HEK293 (cell line): Measurements from ENCODE around the gene AZIN2.

Experiments
- CTCF ChIA-PET: fragments of 350-600 bp; formaldehyde crosslinking; extraction: SDS; loops from one replicate; lab custom pipeline; 2021; ENCODE audit warnings: antibody characterized with exemption; lab: Yijun Ruan, JAX
- POLR2A ChIA-PET: fragments of 300-600 bp; formaldehyde crosslinking; extraction: SDS; loops from one replicate; lab custom pipeline; 2020; ENCODE audit warnings: antibody characterized with exemption, inconsistent platforms; lab: Yijun Ruan, JAX
- H3K27ac ChIP-seq: fragments of 200-500 bp; sonication (Bioruptor generic); 2 replicates; pipeline ENCODE4 v1.5.1; 2014; ENCODE audit warnings: low read depth, low read length, control low read depth, inconsistent platforms; ENCODE audit errors: extremely low read depth
- H3K36me3 ChIP-seq, 2 experiments: fragments of 200-500 bp in 1 of 2; sonication (Bioruptor generic) in 1 of 2; 1 replicate in 1 of 2; 2 replicates in 1 of 2; pipeline ENCODE4 v1.5.1; 2014 to 2017; ENCODE audit warnings: inconsistent platforms in 2 of 2, low read length in 2 of 2; ENCODE audit not compliant: control insufficient read depth in 2 of 2, insufficient read depth in 1 of 2
- H3K4me1 ChIP-seq: fragments of 200-500 bp; sonication (Bioruptor generic); 2 replicates; pipeline ENCODE4 v1.5.1; 2014; ENCODE audit warnings: mild to moderate bottlenecking, low read length, inconsistent platforms; ENCODE audit not compliant: control insufficient read depth, insufficient read depth
- H3K4me3 ChIP-seq: 2 replicates; pipeline ENCODE4 v1.5.1; 2011; ENCODE audit warnings: low read depth, mild to moderate bottlenecking, control low read depth, low read length, moderate library complexity
- H3K9me3 ChIP-seq: fragments of 200-500 bp; sonication (Bioruptor generic); 2 replicates; pipeline ENCODE4 v1.5.1; 2014; ENCODE audit warnings: low read depth, low read length, inconsistent platforms; ENCODE audit not compliant: control insufficient read depth, insufficient read depth
- ATF2 ChIP-seq: fragments of 450-650 bp; formaldehyde crosslinking; IDR thresholded peaks from 2 replicates; pipeline ENCODE4 v1.5.1; 2016; ENCODE audit warnings: missing biosample characterization, missing genetic modification characterization, low read depth
- EGR2 ChIP-seq: fragments of 450-650 bp; formaldehyde crosslinking; IDR thresholded peaks from 2 replicates; pipeline ENCODE4 v1.5.1; 2016; ENCODE audit warnings: low read depth, missing biosample characterization, missing genetic modification characterization
- GLIS1 ChIP-seq: fragments of 450-650 bp; formaldehyde crosslinking; IDR thresholded peaks from 2 replicates; pipeline ENCODE4 v1.5.1; 2016; ENCODE audit warnings: missing biosample characterization, missing genetic modification characterization
- GLIS2 ChIP-seq: fragments of 450-650 bp; formaldehyde crosslinking; IDR thresholded peaks from 2 replicates; pipeline ENCODE4 v1.5.1; 2016; ENCODE audit warnings: missing biosample characterization, missing genetic modification characterization
- HIC1 ChIP-seq: fragments of 450-650 bp; formaldehyde crosslinking; IDR thresholded peaks from 2 replicates; pipeline ENCODE4 v1.5.1; 2016; ENCODE audit warnings: missing biosample characterization, missing genetic modification characterization
- HOXD13 ChIP-seq: sonication (generic); formaldehyde crosslinking; IDR thresholded peaks from 2 replicates; pipeline ENCODE4 v1.8.0; 2022; ENCODE audit warnings: missing genetic modification reagents, borderline replicate concordance
- IKZF3 ChIP-seq: fragments of 450-650 bp; IDR thresholded peaks from 2 replicates; pipeline ENCODE4 v1.5.0; 2018; ENCODE audit warnings: missing biosample characterization, mild to moderate bottlenecking, missing genetic modification characterization, moderate library complexity
- KLF1 ChIP-seq: fragments of 450-650 bp; formaldehyde crosslinking; IDR thresholded peaks from 2 replicates; pipeline ENCODE4 v1.5.1; 2016; ENCODE audit warnings: missing biosample characterization, missing genetic modification characterization
- SP3 ChIP-seq: fragments of 450-650 bp; formaldehyde crosslinking; IDR thresholded peaks from 2 replicates; pipeline ENCODE4 v1.5.1; 2016; ENCODE audit warnings: missing biosample characterization, missing genetic modification characterization
- WT1 ChIP-seq: fragments of 450-650 bp; formaldehyde crosslinking; IDR thresholded peaks from 2 replicates; pipeline ENCODE4 v1.5.1; 2016; ENCODE audit warnings: missing biosample characterization, missing genetic modification characterization
- ZNF138 ChIP-seq: fragments of 450-650 bp; formaldehyde crosslinking; IDR thresholded peaks from 2 replicates; pipeline ENCODE4 v1.5.1; 2016; ENCODE audit warnings: missing biosample characterization, missing genetic modification characterization, borderline replicate concordance
- ZNF311 ChIP-seq: fragments of 450-650 bp; formaldehyde crosslinking; IDR thresholded peaks from 2 replicates; pipeline ENCODE4 v1.5.1; 2017; ENCODE audit warnings: missing biosample characterization, missing genetic modification characterization, borderline replicate concordance
- ZNF404 ChIP-seq: fragments of 450-650 bp; formaldehyde crosslinking; IDR thresholded peaks from 2 replicates; pipeline ENCODE4 v1.5.1; 2017; ENCODE audit warnings: missing biosample characterization, missing genetic modification characterization
- ZNF558 ChIP-seq: fragments of 450-650 bp; formaldehyde crosslinking; IDR thresholded peaks from 2 replicates; pipeline ENCODE4 v1.5.1; 2016; ENCODE audit warnings: missing biosample characterization, missing genetic modification characterization
- ZNF660 ChIP-seq: fragments of 450-650 bp; IDR thresholded peaks from 2 replicates; pipeline ENCODE4 v1.5.1; 2018; ENCODE audit warnings: missing biosample characterization, mild to moderate bottlenecking, missing genetic modification characterization
- ZNF707 ChIP-seq: fragments of 450-650 bp; formaldehyde crosslinking; IDR thresholded peaks from 2 replicates; pipeline ENCODE4 v1.5.1; 2016; ENCODE audit warnings: missing biosample characterization, missing genetic modification characterization
- ZNF776 ChIP-seq: fragments of 450-650 bp; formaldehyde crosslinking; IDR thresholded peaks from 2 replicates; pipeline ENCODE4 v1.5.0; 2017; ENCODE audit warnings: missing biosample characterization, missing genetic modification characterization, borderline replicate concordance
- TF ChIP-seq, protein P1 (sequence below): fragments of 450-650 bp; formaldehyde crosslinking; IDR thresholded peaks from 2 replicates; pipeline ENCODE4 v1.5.1; 2016; ENCODE audit warnings: missing biosample characterization, missing genetic modification characterization

The AZIN2 gene

DNA sequence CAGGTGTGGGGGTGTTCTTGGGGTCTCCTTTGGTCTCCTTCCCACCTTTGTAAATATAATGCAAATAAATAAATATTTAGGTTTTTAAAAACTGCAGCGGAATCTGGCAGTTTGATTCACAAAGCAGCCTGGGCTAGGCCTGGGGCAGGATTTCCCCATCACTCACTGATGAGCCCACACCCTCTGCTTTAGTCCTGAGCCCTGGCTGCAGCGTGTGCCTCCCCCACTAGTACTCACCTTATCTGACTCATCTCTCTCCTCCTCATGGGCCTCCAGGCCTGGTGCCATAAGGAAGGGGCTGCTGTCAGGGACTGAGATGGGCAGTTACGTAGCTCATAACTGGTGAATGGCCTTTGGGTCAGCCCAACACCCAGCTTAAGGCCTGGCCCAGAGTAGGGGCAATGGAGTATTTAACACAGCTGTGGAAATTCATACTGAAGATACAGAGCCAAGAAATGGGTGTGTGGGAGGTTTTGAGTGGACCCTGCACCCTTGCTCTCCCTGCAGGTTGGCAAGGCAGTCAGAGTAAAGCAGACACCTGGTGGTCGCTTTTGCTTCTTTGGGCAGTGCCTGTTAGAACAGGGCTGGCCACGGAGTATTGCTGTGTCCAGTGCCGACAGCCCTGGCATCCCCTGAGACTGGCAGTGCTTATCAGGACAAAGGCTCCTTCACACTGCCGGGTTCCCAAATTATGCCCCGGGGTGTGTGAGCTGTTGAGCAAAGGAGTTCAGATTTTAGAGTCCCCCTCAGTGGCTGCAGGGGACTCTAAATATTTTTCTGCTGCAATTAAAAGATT is 39.7 kb downstream of the AZIN2 start:
- Histone ChIP-seq H3K27ac (no peak overlapping the region), H3K4me3 (no peak overlapping the region), H3K9me3 (no peaks in the 10 kb centered on the region), H3K36me3 (peaks cover 0 to 4% of the 10 kb centered on the region in 2 experiments; a peak in 1 of 3 replicates), H3K4me1 (no peaks in the 10 kb centered on the region)
- ChIA-PET CTCF (interaction anchor here (0.7 kb wide), 1 partner anchor 1631 kb away, joined by 3 read pairs; no protein-coding TSS in a partner anchor), POLR2A (no interaction called here)
- TF ChIP-seq GLIS2, result no peak
- TF ChIP-seq KLF1 (tag by site-specific recombination), result no peak
- TF ChIP-seq ZNF404 (tag by site-specific recombination), result no peak
- TF ChIP-seq SP3 (tag by site-specific recombination), result no peak
- no peak for TF ChIP-seq ZNF138
- peak; percentile 15; the same call in 1 of the 2 replicates for TF ChIP-seq EGR2 (tag by site-specific recombination)

DNA sequence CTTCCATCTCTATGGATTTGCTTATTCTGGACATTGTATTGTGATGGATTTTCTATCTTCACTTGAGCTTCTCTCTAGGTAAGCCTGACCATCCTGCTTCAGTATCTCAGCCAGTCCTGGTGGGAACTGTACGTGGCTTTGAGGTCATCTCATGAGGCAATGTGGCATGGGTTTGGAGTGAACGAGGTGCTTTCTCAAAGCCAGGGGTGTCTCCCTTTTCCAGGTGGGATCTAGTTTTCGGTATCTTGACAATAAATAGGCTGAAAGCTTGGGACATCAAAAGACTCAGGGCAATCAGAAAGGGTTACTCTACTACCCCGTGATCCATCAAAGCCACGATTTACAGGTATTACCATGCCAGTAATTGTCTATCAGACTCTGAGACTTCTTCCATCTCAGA is 40.8 kb downstream of the AZIN2 start:
- TF ChIP-seq ZNF707 (no peak), ZNF311 (tag by site-specific recombination) (no peak), WT1 (no peak), ZNF776 (tag by site-specific recombination) (no peak), KLF1 (tag by site-specific recombination) (no peak), ZNF660 (tag by site-specific recombination) (no peak), HOXD13 (CRISPR knock-in tag) (no peak), SP3 (tag by site-specific recombination) (no peak), ZNF558 (tag by site-specific recombination) (no peak), IKZF3 (tag by site-specific recombination) (no peak), HIC1 (tag by site-specific recombination) (no peak), ATF2 (no peak), GLIS1 (tag by site-specific recombination) (no peak)
- TF ChIP-seq, protein P1, sequence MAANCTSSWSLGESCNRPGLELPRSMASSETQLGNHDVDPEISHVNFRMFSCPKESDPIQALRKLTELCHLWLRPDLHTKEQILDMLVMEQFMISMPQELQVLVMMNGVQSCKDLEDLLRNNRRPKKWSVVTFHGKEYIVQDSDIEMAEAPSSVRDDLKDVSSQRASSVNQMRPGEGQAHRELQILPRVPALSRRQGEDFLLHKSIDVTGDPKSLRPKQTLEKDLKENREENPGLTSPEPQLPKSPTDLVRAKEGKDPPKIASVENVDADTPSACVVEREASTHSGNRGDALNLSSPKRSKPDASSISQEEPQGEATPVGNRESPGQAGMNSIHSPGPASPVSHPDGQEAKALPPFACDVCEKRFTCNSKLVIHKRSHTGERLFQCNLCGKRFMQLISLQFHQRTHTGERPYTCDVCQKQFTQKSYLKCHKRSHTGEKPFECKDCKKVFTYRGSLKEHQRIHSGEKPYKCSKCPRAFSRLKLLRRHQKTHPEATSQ (tag by site-specific recombination), result no peak
- peaks cover 0 to 4% of the 10 kb centered on the region in 2 experiments; a peak in 1 of 3 replicates for H3K36me3 ChIP-seq
- CTCF ChIA-PET, result no interaction called here
- H3K9me3 ChIP-seq, result no peaks in the 10 kb centered on the region
- POLR2A ChIA-PET, result no interaction called here
- H3K4me1 ChIP-seq, result no peaks in the 10 kb centered on the region
- H3K27ac ChIP-seq, result no peak overlapping the region
- no peak overlapping the region for H3K4me3 ChIP-seq
